HG03565 (cell line): ENCODE data around the gene LIMS3.
"Not testable (repeated sequence)": the region's sequence is repeated elsewhere in the genome, so short reads cannot be mapped to it uniquely, and the experiment has no call there.

Source experiments
- ATAC-seq: cut with Tn5 transposase; IDR thresholded peaks from one replicate; pipeline ENCODE4 v1.9.1; 2021; ENCODE audit warnings: mild to moderate bottlenecking, moderate library complexity; ENCODE audit not compliant: unreplicated experiment

LIMS3 gene

DNA sequence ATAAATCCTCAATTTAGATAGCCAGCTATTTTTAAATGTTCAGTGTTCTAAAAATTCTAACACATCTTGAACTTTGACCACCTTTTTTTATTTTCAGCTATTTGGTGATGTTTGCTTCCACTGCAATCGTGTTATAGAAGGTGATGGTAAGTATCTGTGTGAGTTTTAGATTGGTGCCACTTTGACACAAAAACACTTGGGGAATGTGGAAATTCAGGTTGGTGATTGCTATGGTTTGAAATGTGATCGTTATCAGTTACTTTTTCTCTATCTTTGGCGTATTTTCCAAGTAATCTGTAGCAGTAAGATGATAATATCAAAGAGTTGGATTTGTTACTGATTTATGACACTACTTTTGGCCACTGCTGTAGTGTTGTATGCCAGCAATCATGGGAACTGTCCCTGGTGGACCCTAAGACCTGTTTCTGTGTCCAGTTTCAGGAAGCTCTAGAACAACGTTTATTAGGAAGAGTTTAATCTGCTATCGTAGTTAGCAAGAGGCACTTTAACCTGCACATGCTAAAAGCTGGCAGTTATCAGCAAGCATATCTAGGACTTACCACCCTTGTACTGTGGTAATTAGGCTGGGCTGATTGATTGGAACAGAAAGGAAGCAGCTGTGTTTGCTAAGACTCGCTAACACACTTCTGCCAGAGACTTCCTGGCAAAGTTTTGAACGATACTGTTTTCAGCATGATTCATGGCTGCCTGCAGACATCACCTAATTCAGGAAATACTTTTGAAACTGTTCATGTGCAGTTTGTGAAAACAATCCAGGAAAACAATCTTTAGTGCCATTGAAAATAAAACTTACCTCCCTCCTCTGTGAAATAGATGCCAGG, 23.3 kb downstream of the LIMS3 start:
- not testable (repeated sequence) for ATAC-seq

DNA sequence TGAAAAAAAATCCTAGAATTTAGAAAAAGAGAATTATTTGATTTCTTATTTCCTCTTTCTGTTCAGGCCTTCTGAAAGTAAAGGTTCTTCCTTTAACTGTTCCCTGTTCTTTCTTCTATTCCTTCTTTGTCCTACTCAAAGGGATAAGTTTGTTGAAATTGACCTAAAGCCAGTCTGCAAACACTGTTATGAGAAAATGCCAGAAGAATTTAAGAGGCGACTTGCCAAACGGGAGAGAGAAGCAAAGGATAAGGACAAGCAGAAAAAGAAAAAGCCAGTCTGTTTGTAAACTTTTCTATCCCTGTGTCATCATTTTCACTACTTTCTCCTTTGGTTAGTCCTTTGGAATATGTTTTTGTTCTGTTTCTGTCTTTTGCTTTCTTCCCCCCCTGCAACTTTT, 26.0 kb downstream of the LIMS3 start:
- ATAC-seq = not testable (repeated sequence)

DNA sequence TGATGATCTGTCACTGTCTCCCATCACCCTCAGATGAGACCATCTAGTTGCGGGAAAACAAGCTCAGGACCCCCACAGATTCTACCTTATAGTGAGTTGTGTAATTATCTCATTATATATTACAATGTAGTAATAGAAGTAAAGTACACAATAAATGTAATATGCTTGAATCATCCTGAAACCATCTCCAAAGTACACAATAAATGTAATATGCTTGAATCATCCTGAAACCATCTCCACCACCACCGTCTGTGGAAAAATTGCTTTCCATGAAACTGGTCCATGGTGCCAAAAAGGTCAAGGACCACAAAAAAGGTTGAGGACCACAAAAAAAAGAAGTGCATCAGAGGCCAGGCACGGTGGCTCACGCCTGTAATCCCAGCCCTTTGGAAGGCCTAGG, 29.3 kb downstream of the LIMS3 start:
- ATAC-seq = not testable (repeated sequence)

DNA sequence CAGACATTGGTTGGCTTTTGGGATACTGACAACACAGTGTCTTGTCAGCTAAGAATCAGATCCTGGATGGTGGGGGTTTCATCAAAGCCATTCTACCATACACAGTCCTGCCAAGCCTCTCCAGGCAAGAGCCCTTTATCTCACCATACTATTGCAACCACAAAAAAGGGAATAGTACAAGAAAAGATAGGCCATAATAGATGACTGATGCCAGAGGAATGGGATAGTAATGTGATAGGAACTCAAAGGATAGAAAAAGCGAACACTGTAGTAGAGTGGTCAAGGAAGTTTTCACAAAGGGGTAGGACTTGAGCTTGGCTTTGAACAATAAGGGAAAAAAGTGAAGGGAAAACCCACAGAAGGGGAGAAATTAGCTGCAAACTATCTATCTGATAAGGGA, 30.7 kb downstream of the LIMS3 start:
- ATAC-seq = not testable (repeated sequence)

DNA sequence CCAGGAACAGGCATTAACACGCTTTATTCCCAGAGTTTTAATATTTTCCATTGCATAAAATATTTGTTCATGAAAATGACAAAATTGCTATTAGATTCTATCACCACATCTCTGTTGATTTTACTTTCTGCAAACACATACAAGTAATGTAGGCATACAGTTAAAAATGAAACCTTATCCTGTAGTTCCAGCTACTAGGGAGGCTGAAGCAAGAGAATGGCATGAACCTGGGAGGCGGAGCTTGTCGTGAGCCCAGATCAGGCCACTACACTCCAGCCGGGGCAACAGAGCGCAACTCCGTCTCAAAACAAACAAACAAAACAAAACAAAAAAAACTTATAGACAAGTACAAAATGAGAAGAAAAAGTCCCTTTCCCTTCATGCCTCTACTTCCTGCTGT, 38.0 kb downstream of the LIMS3 start:
- ATAC-seq = not testable (repeated sequence)

DNA sequence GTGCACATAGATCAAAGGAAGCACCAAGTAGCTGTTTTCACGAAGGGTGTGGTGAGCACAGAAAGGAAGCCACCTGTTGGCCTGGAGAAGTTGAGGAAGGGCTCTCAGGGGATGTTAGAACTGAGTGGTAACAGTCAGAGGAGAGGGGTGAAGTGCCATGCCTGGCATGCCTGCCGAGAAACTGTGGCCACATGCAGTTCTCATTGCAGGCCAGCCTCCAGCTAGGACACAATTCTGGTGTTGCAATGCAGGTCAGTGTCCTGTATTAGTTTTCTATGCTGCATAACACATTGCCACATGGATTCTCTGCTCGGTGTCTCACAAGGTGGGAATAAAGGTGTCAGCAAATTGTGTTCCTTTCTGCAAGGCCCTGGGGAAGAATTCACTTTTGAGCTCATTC, 46.9 kb downstream of the LIMS3 start:
- not testable (repeated sequence) for ATAC-seq

DNA sequence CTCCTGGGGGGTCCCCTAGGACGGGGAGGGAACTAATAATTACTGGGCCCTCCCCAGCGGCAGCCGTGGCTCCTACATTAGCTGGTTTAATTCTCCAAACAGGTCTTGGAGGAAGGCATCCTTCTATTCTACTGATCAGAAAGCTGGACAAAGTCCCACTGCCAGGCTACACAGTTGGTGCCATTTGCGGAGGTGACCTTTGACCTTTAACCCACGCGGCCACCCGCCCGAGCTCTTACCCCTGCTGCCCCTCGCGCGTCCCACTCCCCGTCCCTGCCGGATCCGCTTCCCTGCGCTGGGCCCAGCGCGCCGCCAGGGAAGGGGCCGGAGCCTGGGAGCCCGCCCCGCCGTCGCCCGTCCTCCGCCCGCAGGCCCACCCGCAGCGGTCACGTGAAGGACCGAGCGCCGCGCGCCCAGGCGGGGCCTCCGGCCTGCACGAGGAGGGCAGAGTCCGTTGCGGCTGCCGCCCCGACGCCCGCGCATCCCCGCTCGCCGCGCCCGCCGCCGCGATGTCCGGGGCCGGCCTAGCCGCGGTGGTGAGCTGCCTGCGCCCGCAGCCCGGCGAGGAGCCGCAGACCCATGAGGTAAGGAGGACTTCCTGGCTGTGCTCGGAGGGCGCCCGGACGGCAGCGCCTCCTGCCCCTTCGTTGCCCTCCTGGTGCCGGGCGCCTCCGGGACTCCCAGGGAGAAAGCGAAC, 48.9 kb downstream of the LIMS3 start:
- not testable (repeated sequence) for ATAC-seq

DNA sequence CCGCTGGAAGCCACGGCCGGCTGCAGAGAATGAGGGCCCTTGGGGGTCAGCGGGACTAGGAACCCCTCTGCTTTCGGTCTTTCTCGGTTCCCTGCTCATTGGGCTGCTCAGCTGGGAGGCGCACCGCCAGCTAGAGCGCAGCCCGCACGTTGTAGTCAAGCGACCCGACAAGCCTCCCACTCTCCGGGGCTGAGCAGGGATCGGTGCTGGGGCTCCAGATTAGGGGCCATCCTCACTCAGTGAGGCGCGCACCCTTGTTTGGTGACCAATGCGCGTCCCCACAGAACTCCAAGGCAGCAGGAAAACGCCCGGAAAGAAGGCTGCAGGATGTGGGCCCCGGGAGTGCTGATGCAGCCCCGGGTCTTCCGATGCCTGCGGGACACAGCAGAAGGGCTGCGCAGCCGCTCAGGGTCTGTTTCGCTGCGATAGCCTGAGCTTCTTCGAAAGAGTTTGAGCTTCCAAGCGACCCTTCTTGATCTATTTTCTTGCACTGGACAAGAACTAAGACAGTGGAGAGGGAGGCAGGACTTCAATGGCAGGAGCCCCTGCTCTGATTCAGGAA, 49.6 kb downstream of the LIMS3 start:
- not testable (repeated sequence) for ATAC-seq

DNA sequence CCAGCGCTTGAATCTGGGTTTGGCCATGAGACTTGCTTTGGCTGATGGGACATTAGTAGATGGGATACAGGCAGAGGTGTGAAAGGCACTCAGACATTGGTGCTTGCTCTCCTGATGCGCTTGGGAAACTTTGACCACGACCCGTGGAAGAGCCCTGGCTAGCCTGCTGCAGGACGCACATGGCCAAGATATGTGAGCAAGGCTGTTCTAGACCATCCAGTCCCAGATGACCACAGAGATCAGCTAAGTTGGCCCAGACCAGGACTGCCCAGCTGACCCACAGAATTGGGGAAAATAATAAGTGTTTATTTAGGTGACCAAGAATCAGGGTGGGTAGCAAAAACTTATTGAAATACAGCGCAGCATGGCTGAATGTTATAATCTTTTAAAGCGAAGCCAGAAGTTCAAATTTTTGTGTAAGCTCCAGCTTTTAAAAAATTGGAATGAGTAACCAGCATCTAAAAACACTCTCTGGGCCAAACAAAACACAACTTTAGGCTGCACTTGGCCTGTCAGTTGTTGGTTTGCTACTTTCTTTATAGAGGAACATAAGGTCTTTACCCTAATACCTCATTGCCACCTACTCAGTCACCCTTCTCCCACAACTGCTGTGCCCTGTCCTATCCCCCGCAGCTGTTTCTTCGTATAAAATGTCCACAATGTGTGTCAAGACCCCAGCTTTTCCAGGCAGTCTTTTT, 51.8 kb downstream of the LIMS3 start:
- ATAC-seq = not testable (repeated sequence)

DNA sequence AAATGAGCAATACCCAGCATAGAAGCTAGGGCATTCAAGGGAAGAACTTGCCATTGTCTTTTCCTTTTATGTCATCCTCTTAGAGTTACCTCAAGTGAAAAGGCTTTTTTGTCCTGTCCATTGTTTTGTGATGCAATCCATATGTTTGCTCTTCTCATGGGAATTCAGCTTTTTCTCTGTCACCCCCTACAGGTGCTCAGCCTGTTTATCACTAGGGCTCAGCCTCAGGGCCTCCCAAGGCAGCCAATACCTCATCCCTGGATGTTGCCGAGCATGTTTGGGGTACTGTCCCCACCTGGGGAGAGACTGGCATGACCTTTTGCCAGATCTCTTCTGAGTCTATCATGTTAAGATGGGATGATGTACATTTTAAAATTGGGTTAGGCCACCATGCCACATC, 65.5 kb downstream of the LIMS3 start:
- not testable (repeated sequence) for ATAC-seq

DNA sequence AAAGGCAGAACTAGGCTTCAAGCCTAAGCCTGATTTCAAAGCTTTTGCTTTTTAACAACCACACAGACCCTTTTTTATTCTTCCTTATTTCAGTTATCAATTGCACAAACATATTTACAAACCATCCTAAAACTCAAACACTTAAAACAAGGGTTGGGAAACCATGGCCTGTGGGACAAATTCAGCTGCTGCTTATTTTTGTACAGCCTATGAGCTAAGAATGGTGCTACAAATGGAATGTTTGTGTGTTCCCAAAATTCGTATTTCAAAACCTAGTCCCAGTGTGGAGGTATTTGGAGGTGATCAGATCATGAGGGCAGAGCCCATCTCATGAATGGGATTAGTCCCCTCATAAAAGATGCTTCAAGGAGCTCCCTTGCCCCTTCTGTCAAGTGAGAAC, 67.0 kb downstream of the LIMS3 start:
- ATAC-seq = not testable (repeated sequence)

DNA sequence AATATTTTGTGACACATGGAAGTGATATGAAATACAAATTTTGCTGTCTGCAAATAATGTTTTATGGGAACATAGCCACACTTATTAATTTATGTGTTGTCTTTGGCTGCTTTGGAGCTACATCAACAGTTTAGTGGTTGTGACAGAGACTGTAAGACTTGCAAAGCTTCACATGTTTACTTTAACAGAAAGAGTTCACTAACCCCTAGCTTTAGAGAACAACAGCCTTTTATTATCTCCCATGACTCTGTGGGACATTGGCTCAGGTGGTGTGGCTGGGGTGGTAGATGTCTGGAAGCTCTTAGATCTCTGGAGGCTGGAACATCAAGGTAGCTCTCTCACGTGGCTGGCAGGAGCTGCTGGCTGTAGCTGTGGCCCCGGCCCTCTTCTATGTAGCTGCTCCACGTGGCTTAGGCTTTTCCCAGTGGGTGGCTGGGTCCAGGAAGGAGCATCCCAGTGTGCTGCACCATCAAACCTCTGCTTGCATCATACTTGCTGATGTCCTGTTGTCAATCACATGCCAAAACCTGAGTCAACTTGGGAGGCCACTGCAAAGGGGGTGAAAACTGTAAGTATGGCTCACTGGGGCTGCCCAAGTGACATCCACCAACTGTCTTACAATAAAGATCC, 67.7 kb downstream of the LIMS3 start:
- not testable (repeated sequence) for ATAC-seq

DNA sequence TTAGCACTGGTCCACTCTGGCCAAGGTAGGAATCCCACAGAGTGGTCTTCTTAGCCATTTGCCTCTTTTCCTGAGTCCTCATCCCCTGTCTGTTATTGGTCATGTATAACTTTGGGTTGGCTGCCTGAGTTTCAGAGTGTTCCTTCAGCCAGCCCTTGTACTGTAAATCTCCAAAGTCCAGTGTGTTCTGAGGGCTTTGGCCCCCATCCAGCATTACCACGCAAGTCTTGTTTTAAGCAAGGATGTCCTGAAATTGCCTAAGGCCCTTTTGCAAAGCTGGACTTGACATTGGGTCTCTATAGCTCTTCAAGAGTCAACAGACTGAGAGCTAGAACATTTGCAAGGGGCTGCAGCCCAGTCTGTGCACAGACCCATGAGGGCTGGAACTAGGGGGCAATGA, 68.4 kb downstream of the LIMS3 start:
- ATAC-seq = not testable (repeated sequence)

DNA sequence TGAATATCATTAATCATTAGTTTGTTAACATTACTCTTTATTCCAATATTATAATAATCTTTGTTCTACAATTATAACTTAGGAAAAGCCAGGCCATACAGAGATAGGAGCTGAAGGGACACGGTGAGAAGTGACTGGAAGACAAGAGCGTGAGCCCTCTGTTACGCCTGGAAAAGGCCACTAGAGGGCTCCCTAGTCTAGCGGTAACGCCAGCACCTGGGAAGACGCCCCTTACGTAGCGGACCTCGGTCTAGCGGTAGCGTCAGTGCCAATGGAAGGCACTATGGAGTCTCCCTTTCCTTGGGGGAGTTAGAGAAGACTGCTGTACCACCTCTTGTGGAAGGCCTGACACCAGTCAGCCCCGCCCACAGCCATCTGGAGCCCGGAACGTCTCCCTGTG, 71.4 kb downstream of the LIMS3 start:
- ATAC-seq = peak; percentile 68

DNA sequence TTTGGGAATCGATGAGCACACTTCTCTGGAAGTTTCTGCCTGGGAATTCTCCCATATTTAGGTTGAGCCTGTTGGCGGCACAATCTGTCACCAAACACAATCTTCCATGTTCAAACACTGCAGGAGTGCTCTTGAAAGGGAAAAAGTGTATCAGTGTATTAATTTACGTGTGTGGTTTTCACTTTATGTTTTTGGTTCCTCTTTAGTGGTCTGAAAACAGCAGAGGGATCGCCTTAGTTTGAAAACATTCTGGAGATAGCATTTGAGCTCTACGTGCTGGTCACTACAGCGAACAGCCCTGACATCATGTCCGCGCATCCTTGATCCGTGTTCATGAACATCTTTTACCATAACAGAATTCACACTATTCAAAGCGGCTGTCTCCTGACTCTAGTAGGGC, 73.2 kb downstream of the LIMS3 start:
- not testable (repeated sequence) for ATAC-seq
